Stimulated activated CD8-positive, alpha-beta memory T cell treated with anti-CD3 and anti-CD28 coated beads, Interleukin-12 subunit alpha, Interleukin-12 subunit beta, amount 100 ng/mL, for 24 hours (primary cell): Measurements from ENCODE around the gene F7.

Source experiments
- DNase-seq: peaks from one replicate; pipeline ENCODE4 v3.0.0-alpha.2; 2020; ENCODE audit errors: extremely low read depth

F7 gene

DNA sequence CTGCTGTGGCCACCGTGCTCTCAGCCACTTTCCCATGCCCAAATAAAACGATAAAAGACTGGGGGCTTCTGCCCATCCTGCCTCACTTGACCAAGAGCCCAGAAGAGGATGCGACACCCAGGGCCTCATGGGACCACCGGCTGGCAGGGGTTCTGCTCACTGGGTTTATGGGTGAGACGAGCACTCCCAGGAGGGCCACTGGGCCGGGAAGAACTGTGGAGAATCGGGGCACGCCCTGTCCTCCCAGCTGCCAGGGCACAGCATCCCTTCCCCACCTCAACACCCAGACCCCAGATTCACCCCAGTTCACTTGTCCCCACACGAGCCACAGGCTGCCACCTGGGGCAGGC lies 12.3 kb downstream of the F7 start:
- no peak for DNase-seq

DNA sequence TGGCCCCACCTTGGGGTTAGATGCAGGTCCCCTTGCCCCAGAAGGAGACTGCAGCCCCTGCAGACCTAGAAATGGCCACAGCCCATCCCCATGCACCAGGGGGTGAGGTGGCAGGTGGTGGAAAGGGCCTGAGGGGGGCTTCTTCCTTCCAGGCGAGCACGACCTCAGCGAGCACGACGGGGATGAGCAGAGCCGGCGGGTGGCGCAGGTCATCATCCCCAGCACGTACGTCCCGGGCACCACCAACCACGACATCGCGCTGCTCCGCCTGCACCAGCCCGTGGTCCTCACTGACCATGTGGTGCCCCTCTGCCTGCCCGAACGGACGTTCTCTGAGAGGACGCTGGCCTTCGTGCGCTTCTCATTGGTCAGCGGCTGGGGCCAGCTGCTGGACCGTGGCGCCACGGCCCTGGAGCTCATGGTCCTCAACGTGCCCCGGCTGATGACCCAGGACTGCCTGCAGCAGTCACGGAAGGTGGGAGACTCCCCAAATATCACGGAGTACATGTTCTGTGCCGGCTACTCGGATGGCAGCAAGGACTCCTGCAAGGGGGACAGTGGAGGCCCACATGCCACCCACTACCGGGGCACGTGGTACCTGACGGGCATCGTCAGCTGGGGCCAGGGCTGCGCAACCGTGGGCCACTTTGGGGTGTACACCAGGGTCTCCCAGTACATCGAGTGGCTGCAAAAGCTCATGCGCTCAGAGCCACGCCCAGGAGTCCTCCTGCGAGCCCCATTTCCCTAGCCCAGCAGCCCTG lies 12.8 kb downstream of the F7 start:
- no peak for DNase-seq

DNA sequence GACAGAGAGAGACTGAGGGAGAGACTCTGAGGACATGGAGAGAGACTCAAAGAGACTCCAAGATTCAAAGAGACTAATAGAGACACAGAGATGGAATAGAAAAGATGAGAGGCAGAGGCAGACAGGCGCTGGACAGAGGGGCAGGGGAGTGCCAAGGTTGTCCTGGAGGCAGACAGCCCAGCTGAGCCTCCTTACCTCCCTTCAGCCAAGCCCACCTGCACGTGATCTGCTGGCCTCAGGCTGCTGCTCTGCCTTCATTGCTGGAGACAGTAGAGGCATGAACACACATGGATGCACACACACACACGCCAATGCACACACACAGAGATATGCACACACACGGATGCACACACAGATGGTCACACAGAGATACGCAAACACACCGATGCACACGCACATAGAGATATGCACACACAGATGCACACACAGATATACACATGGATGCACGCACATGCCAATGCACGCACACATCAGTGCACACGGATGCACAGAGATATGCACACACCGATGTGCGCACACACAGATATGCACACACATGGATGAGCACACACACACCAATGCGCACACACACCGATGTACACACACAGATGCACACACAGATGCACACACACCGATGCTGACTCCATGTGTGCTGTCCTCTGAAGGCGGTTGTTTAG lies 13.7 kb downstream of the F7 start:
- DNase-seq, result no peak

DNA sequence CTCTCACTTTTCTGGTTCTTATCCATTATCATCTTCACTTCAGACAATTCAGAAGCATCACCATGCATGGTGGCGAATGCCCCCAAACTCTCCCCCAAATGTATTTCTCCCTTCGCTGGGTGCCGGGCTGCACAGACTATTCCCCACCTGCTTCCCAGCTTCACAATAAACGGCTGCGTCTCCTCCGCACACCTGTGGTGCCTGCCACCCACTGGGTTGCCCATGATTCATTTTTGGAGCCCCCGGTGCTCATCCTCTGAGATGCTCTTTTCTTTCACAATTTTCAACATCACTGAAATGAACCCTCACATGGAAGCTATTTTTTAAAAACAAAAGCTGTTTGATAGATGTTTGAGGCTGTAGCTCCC lies 14.2 kb downstream of the F7 start:
- no peak for DNase-seq

DNA sequence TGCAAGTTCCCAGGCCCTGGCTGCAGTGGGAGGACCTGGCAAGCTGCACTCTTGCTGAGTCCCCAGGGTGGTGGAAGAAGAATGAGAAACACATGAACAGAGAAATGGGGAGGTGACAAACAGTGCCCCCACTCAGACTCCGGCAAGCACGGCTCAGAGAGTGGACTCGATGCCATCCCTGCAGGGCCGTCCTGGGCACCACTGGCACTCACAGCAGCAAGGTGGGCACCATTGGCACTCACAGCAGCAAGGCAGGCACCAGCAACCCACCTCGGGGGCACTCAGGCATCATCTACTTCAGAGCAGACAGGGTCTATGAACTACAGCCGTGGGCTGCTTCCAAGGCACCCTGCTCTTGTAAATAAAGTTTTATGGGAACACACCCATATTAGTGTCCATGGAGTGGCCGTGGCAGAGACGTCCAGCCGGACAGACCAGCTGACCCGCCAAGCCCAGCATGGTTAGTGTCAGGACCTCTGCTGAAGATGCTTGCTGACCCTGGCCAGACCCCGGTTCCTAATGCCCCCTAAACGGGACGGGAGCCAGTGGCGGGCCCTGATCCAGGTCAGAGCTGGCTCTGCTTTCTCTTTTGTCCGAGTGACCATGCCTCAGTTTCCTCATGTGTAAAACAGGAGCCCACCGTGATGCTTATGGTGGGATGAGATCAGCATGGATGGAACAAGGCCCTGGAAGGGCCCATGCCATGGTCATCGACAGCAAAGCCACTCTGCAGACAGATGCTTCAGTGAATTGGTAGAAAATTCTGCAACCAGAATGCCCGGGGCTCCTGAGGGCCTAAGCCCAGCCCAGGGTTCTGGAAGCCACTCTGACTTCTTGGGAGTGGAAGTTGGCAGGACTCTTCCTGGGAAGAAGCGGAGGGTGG lies 14.9 kb downstream of the F7 start:
- no peak for DNase-seq

DNA sequence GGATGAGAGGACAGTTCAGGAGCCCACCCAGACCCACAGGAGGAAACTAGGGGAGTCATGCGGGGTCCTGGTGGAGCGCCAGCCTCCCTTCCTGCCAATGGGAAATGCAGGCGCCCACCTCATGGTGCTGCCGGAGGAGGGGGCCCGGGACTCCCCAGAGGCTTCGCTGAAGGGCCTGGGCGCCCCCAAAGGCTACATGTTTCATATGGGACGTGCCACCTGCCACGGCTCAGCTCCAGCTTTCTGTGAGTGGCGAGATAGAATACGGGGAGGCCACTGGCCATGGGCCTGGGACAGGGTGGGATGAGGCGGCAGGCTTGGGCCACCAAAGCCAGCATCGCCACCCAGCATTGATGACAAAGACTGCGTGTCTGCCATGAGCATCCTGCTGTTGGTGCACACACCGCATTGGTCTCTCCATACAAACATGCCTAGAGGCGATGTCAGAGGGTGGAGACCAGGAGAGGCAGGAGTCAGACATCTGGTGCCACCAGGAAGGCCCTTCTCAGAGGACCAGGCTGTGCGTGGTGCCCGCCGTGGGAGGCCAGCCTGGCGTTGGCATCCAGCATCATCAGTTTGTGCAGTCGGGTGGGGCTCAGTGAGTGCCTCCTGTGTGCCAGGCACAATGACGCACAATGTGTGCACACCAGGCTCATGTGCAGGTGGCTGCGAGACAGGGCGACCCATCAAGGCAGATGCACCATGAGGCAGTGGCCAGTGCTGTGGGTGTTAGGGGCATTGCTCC lies 15.8 kb downstream of the F7 start:
- no peak for DNase-seq

DNA sequence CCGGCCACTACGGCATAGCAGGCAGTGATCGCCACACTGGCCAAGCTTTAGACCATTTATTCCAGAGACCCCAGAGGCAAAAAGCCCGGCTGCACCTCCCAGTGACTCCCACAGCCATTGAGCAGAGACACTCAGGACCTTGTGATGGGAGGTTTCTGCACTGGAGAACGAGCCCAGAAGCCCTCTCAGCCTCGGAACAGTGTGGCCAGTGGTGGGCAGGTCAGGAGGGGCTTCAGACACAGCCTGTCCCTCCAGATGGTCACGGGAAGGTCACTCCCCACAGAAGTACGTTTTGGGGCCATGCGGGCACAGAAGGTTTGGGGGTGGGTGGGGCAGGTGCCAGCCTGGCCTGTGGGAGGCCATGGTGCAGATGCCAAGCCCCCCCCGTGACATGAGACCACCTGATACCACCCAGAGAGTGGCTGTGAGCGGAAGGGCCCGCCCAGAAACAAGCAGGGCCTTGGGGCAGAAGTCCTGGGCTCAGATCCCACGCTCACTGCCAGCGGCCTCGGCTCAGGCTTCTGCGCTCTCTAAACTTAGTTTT lies 16.4 kb downstream of the F7 start:
- DNase-seq, result no peak

GRCh38 chr13:113122550-113123225 lies 17.1 kb downstream of the F7 start, which contains the start of gene F10:
Gene F10 (plus strand): TSS chr13:113122799. CDS start chr13:113122856, 57 bp downstream.
- no peak for DNase-seq

DNA sequence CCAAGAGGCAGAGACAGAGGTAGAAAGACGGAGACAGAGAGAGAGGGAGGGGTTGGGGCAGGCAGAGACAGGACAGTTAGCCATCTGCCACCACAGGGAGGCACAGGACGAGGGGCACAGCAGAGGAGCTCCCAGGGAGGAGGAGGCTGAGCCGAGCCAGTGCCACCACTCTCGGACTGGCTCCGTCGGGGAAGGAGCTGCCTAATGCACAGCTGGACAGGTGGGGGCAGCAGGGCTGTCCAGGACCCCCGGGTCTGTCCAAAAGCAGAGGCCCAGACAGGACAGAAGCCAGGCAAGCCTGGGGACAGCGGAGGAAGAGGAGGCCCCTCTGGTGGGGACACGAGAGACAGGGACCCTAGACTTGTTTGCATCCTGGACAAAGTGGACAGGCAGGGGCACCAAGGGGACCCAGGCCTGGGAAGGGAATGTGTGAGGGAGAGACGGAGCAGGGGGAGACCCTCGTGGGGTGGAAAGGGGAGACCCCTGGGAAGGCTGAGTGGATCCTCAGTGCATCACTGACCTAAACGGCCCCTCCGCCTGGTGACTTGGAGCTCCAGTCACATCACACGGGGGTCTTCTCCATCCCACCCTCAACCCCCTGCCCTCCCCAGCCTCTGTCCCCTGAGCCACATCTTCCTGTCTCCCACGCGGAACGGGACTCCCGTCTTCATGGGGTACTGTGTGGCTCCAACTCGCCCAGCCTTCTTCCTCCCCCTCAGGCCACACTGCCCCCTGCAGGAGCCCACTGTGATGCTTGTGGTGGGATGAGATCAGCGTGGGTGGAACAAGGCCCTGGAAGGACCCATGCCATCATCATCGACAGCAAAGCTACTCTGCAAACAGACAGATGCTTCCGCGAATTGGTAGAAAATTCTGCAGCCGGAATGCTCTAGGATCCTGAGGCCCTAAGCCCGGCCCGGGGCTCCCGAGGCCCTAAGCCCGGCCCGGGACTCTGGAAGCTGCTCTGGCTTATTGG lies 17.9 kb downstream of the F7 start:
- no peak for DNase-seq

- DNase-seq, result no peak
Measured at GRCh38 chr13:113124211-113124970, 18.8 kb downstream of the F7 start.

- no peak for DNase-seq
Measured at GRCh38 chr13:113125506-113126264, 20.1 kb downstream of the F7 start.

GRCh38 chr13:113126265-113127150 lies 20.9 kb downstream of the F7 start:
- DNase-seq, result no peak

DNA sequence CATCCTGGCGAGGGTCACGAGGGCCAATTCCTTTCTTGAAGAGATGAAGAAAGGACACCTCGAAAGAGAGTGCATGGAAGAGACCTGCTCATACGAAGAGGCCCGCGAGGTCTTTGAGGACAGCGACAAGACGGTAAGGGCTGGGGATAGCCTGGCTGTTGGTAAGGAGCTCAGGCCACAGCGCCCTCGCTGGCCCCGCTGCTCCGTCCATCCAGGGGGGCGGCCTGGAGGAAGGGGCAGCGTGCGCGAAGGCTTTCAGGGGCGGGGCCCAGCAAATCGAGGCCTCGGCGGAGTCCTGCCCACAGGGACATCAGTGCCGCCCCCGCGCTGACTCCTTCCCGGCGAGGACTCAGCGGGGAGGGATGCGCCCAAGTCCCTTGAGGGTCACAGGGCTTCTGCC lies 23.9 kb downstream of the F7 start:
- DNase-seq, result no peak

DNA sequence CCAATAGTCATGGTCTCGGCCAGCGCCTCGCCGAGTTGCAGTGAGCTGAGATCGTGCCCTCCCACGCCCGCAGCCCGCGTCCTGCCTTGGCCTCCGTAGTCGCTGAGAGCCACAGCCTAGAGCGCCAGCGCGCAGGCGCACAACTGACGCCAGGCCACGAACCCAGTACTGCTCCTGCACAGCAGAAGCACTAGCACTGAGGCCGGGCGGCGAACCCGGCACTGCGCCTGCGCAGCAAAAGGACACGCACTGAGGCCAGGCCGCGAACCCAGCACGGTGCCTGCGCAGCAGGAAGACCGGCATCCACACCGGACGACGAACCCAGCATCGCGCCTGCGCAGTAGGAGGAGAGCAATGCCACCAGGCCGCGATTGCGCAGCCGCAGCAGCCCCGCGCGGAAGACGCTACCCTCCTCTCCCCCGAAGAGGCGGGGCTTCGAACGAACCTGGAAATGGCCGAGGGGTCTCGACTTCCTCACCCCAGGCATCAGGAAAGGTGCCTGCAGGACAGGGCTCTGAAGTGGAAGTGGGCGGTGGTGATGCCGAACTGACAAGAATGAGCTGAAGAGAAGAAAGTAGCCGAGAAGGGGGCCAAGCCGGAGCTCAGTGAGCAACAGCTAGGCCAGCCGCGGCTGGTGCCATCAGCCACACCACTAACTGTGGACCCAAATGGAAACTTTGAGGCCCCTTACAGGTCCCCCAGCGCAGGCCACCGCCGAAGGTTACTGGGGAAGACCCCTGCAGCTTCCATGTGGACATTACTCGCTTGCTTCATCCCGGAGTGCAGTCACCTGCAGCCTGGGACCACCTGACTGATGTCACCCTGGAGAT lies 24.5 kb downstream of the F7 start:
- DNase-seq, result no peak

GRCh38 chr13:113135281-113135760 lies 29.7 kb downstream of the F7 start:
- no peak for DNase-seq

GRCh38 chr13:113137691-113138298 lies 32.2 kb downstream of the F7 start:
- DNase-seq, result no peak
